ENCODE results near the gene ZNF385B. TPM values are rescaled to one million over a fixed set of nuclear protein-coding genes. Genes with fewer than 3 reads are reported as not detected.

ZNF385B gene
- total and polyA plus RNA-seq, 9 of the 15 experiments (the other 6 are each of a cell fraction or from before 2014, with no cell fraction given), result 0.50 TPM; not detected in 8

DNA sequence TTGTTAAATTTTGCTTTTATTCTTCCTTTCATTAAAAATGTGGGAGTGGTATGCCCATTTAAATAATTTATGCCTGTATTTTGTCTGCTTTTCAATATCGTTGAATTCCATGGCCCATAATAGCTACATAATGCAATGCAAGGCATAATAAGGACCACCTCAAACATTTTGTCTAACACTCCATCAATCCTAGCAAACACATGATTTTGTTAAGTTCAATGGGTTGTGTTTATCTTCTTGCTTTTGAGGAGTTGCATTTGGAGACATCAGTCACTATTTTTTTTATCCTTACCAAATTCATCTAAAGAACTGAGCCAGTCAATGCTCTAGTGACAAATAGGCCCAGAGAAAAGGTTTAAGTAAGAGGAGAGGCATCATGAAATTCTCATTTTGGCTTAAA lies 145.5 kb downstream of the ZNF385B start:
- 0% methylated on average over 1 of the region's 1 CpG for WGBS (ENCODE audit: insufficient coverage, low coverage, missing lambda C conversion rate)
- Histone ChIP-seq H3K9me3 (replicated peaks; ENCODE audit: control insufficient read depth, insufficient read depth, low read depth, low read length) (no peaks in the 10 kb centered on the region), H4K20me1 (replicated peaks; ENCODE audit: control insufficient read depth, insufficient read depth, low read length) (no peaks in the 10 kb centered on the region), H3K9ac (ENCODE audit: insufficient read depth in 1 of 2, low read depth in 2 of 2, low read length in 2 of 2) (no peak overlapping the region), H3K4me1 (replicated peaks in 1 of 2; ENCODE audit: control insufficient read depth in 2 of 2, insufficient read depth in 2 of 2, low read length in 2 of 2) (no peaks in the 10 kb centered on the region), H3K4me2 (ENCODE audit: insufficient read depth, low read length) (no peak overlapping the region), H2AFZ (ENCODE audit: low read depth, low read length) (no peak overlapping the region), H3K4me3 (no peak overlapping the region), H3K27ac (ENCODE audit: extremely low read depth, low read depth, low read length) (no peak overlapping the region), H3K27me3 (ENCODE audit: control insufficient read depth in 2 of 2, insufficient read depth in 2 of 2, low read length in 2 of 2) (no peaks in the 10 kb centered on the region; a peak in 1 of 5 replicates), H3K9me1 (ENCODE audit: control insufficient read depth, insufficient read depth, low read length) (no peaks in the 10 kb centered on the region), H3K36me3 (ENCODE audit: control insufficient read depth, insufficient read depth, low read length) (no peaks in the 10 kb centered on the region), H3K79me2 (ENCODE audit: control insufficient read depth, insufficient read depth, low read length) (no peaks in the 10 kb centered on the region)
- BruUV-seq (replicated peaks), result no TSS peak
- in situ Hi-C loops (cut with MboI), result no loop called here
- TF ChIP-seq ZBTB11 (CRISPR knock-in tag; IDR thresholded peaks at IDR 0.05), result no peak
- no peak for TF ChIP-seq ZNF134 (CRISPR knock-in tag; conservative IDR thresholded peaks at IDR 0.05)
- no peak for TF ChIP-seq ZNF12 (CRISPR knock-in tag; IDR thresholded peaks at IDR 0.05)
- no peak for TF ChIP-seq PCBP2 (IDR thresholded peaks at IDR 0.05; ENCODE audit: low read depth, low read length, poor library complexity, severe bottlenecking)
- no peak for TF ChIP-seq MXI1 (IDR thresholded peaks at IDR 0.05; ENCODE audit: low read depth, low read length)
- TF ChIP-seq, protein P1, sequence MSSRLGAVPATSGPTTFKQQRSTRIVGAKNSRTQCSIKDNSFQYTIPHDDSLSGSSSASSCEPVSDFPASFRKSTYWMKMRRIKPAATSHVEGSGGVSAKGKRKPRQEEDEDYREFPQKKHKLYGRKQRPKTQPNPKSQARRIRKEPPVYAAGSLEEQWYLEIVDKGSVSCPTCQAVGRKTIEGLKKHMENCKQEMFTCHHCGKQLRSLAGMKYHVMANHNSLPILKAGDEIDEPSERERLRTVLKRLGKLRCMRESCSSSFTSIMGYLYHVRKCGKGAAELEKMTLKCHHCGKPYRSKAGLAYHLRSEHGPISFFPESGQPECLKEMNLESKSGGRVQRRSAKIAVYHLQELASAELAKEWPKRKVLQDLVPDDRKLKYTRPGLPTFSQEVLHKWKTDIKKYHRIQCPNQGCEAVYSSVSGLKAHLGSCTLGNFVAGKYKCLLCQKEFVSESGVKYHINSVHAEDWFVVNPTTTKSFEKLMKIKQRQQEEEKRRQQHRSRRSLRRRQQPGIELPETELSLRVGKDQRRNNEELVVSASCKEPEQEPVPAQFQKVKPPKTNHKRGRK (tag; IDR thresholded peaks at IDR 0.05), result no peak
- no peak for TF ChIP-seq HEY1 (CRISPR knock-in tag; IDR thresholded peaks at IDR 0.05; ENCODE audit: borderline replicate concordance)
- ATAC-seq, result no peak
- ChIA-PET CTCF (ENCODE audit: low intra/inter-chr PET ratio) (no interaction called here), POLR2A (no interaction called here)
- intact Hi-C loops (cut with micrococcal nuclease), result no loop called here
- no peak for FAIRE-seq
- DNase-seq (ENCODE audit: extremely low read depth in 1 of 4, low spot score in 3 of 4), result no peak
